Mesenchymal stem cell (in vitro differentiated cells and primary cell): ENCODE measurements around the gene SARDH.
A peak's percentile ranks its signal among the peaks of the same experiment; 100 is the strongest.

ENCODE experiments used
- DNase-seq: peaks from one replicate; pipeline ENCODE4 v3.0.0-alpha.2; 2013
- H2AFZ ChIP-seq: one replicate; pipeline ENCODE4 v1.6.1; 2013; ENCODE audit warnings: low read depth, mild to moderate bottlenecking, control low read depth, inconsistent platforms, low read length, moderate library complexity
- H2AK5ac ChIP-seq: 2 replicates; pipeline ENCODE4 v1.6.1; 2013; ENCODE audit warnings: low read length, moderate library complexity, mild to moderate bottlenecking, inconsistent platforms; ENCODE audit not compliant: severe bottlenecking
- H2BK120ac ChIP-seq: one replicate; pipeline ENCODE4 v1.6.1; 2013; ENCODE audit warnings: low read depth, mild to moderate bottlenecking, inconsistent platforms, low read length, moderate library complexity
- H2BK12ac ChIP-seq, 2 experiments: one replicate each; pipeline ENCODE4 v1.6.1; 2013; ENCODE audit warnings: inconsistent platforms in 2 of 2, low read length in 2 of 2, mild to moderate bottlenecking in 2 of 2, moderate library complexity in 2 of 2, control low read depth in 1 of 2
- H2BK15ac ChIP-seq: one replicate; pipeline ENCODE4 v1.6.1; 2013; ENCODE audit warnings: mild to moderate bottlenecking, low read depth, inconsistent platforms; ENCODE audit not compliant: poor library complexity, severe bottlenecking
- H2BK5ac ChIP-seq: 2 replicates; pipeline ENCODE4 v1.6.1; 2013; ENCODE audit warnings: low read depth, mild to moderate bottlenecking, low read length, control low read depth, inconsistent platforms; ENCODE audit not compliant: poor library complexity, severe bottlenecking
- H3K14ac ChIP-seq, 2 experiments: one replicate each; pipeline ENCODE4 v1.6.1; 2013; ENCODE audit warnings: inconsistent platforms in 2 of 2, low read length in 2 of 2, control low read depth in 1 of 2, mild to moderate bottlenecking in 1 of 2, moderate library complexity in 1 of 2
- H3K18ac ChIP-seq, 2 experiments: one replicate each; pipeline ENCODE4 v1.6.1; 2013; ENCODE audit warnings: inconsistent platforms in 2 of 2, low read length in 2 of 2, control low read depth in 1 of 2, low read depth in 1 of 2, mild to moderate bottlenecking in 1 of 2
- H3K23ac ChIP-seq, 2 experiments: one replicate each; pipeline ENCODE4 v1.6.1; 2013; ENCODE audit warnings: inconsistent platforms in 2 of 2, low read length in 2 of 2, mild to moderate bottlenecking in 2 of 2, moderate library complexity in 2 of 2, control low read depth in 1 of 2
- H3K27ac ChIP-seq: 2 replicates; pipeline ENCODE4 v1.5.1; 2013; ENCODE audit warnings: mild to moderate bottlenecking, moderate library complexity, low read length, control low read depth, inconsistent platforms; ENCODE audit not compliant: poor library complexity, severe bottlenecking
- H3K27me3 ChIP-seq, 2 experiments: 2 replicates each; pipeline versions ENCODE4 v1.6.1 to v1.7.0; 2013; ENCODE audit warnings: low read length in 2 of 2, mild to moderate bottlenecking in 2 of 2, moderate library complexity in 2 of 2, control low read depth in 1 of 2, inconsistent platforms in 1 of 2; ENCODE audit not compliant: control insufficient read depth in 1 of 2, insufficient read depth in 1 of 2
- H3K36me3 ChIP-seq, 2 experiments: 2 replicates each; pipeline versions ENCODE4 v1.6.1 to v1.7.0; 2013; ENCODE audit warnings: low read length in 2 of 2, control low read depth in 1 of 2, inconsistent platforms in 1 of 2, low read depth in 1 of 2, mild to moderate bottlenecking in 1 of 2; ENCODE audit not compliant: insufficient read depth in 2 of 2, control insufficient read depth in 1 of 2
- H3K4ac ChIP-seq, 2 experiments: one replicate each; pipeline ENCODE4 v1.6.1; 2013; ENCODE audit warnings: inconsistent platforms in 2 of 2, low read length in 2 of 2, mild to moderate bottlenecking in 2 of 2, moderate library complexity in 2 of 2, control low read depth in 1 of 2, low read depth in 1 of 2
- H3K4me1 ChIP-seq: 2 replicates; pipeline ENCODE4 v1.6.1; 2013; ENCODE audit warnings: low read depth, low read length, control low read depth; ENCODE audit not compliant: control insufficient read depth, insufficient read depth
- H3K4me2 ChIP-seq: 2 replicates; pipeline ENCODE4 v1.6.1; 2013; ENCODE audit warnings: low read length, mild to moderate bottlenecking, inconsistent platforms; ENCODE audit not compliant: poor library complexity, severe bottlenecking
- H3K4me3 ChIP-seq, 2 experiments: 2 replicates each; pipeline versions ENCODE4 v1.5.1 to v1.7.0; 2013; ENCODE audit warnings: low read length in 2 of 2, mild to moderate bottlenecking in 2 of 2, control low read depth in 1 of 2, low read depth in 1 of 2; ENCODE audit not compliant: insufficient read depth in 1 of 2
- H3K79me1 ChIP-seq: replicated peaks from 2 replicates; pipeline ENCODE4 v1.6.1; 2013; ENCODE audit warnings: mild to moderate bottlenecking, control low read depth, low read length, inconsistent platforms; ENCODE audit not compliant: poor library complexity, severe bottlenecking
- H3K9ac ChIP-seq: 2 replicates; pipeline ENCODE4 v1.7.0; 2013; ENCODE audit warnings: mild to moderate bottlenecking, low read length, moderate library complexity
- H3K9me3 ChIP-seq: 2 replicates; pipeline ENCODE4 v1.7.0; 2013; ENCODE audit warnings: mild to moderate bottlenecking, low read length; ENCODE audit not compliant: control insufficient read depth
- H4K8ac ChIP-seq: one replicate; pipeline ENCODE4 v1.6.1; 2013; ENCODE audit warnings: inconsistent platforms, mild to moderate bottlenecking, low read length, moderate library complexity
- H4K91ac ChIP-seq: one replicate; pipeline ENCODE4 v1.6.1; 2013; ENCODE audit warnings: mild to moderate bottlenecking, low read length, inconsistent platforms
- WGBS: methylation state at CpG from one replicate; pipeline ENCODE4 v1.1.7; 2013; ENCODE audit warnings: mixed read lengths; 5-methylcytosine and 5-hydroxymethylcytosine counted together

SARDH gene

GRCh38 chr9:133700819-133701320 lies 37.3 kb downstream of the SARDH start:
- Histone ChIP-seq H3K79me1 (no peaks in the 10 kb centered on the region), H2AFZ (no peak overlapping the region), H2BK120ac (no peak overlapping the region), H3K9ac (no peak overlapping the region), H3K4me2 (no peak overlapping the region), H3K18ac (peak overlapping the region; percentile 52 to 58), H3K4me3 (no peak overlapping the region), H2BK12ac (peak overlapping the region in 1 of 2 experiments; percentile 56), H2BK15ac (peak overlapping the region; percentile 70), H4K91ac (no peak overlapping the region), H3K27me3 (peaks cover 24 to 25% of the 10 kb centered on the region in 2 experiments), H2AK5ac (no peak overlapping the region), H4K8ac (peak overlapping the region; percentile 24), H3K27ac (no peak overlapping the region), H3K36me3 (peaks cover 0 to 5% of the 10 kb centered on the region in 2 experiments), H3K4ac (peak overlapping the region in 1 of 2 experiments; percentile 39), H2BK5ac (no peak overlapping the region), H3K9me3 (no peaks in the 10 kb centered on the region), H3K23ac (no peak overlapping the region), H3K4me1 (peaks cover 5% of the 10 kb centered on the region), H3K14ac (peak overlapping the region in 1 of 2 experiments; percentile 90)
- no peak for DNase-seq
- WGBS = 68% methylated on average over 4 of the region's 4 CpGs

DNA sequence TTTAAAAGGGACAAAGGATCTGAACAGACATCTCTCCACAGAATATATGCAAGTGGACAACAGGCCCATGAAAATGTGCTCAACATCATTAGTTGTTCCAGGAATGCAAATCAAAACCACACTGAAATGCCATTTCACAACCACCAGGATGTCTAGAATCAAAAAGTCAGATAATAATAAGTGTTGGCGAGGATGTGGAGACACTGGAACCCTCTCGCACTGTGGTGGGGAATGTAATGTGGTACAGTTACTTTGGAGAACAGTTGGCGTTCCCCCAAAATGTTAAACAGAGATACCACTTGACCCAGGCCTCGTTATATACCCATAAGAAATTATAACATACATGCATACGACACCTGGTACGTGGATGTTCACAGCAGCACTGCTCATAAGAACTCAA lies 38.6 kb downstream of the SARDH start:
- Histone ChIP-seq H2AFZ (no peak overlapping the region), H3K4ac (no peak overlapping the region), H4K8ac (no peak overlapping the region), H2BK15ac (no peak overlapping the region), H3K14ac (no peak overlapping the region), H2BK120ac (no peak overlapping the region), H2AK5ac (no peak overlapping the region), H3K79me1 (no peaks in the 10 kb centered on the region), H3K4me2 (no peak overlapping the region), H3K9me3 (no peaks in the 10 kb centered on the region), H3K27ac (no peak overlapping the region), H4K91ac (no peak overlapping the region), H3K27me3 (peaks cover 25 to 27% of the 10 kb centered on the region in 2 experiments), H3K9ac (no peak overlapping the region), H3K36me3 (peaks cover 0 to 5% of the 10 kb centered on the region in 2 experiments), H2BK12ac (no peak overlapping the region), H2BK5ac (no peak overlapping the region), H3K4me1 (peaks cover 5% of the 10 kb centered on the region), H3K4me3 (no peak overlapping the region), H3K18ac (no peak overlapping the region), H3K23ac (no peak overlapping the region)
- 100% methylated on average over 3 of the region's 6 CpGs for WGBS
- no peak for DNase-seq

- Histone ChIP-seq H3K14ac (peak overlapping the region in 1 of 2 experiments; percentile 50), H2AK5ac (no peak overlapping the region), H2BK15ac (no peak overlapping the region), H4K91ac (no peak overlapping the region), H3K9ac (no peak overlapping the region), H3K4me3 (no peak overlapping the region), H3K9me3 (no peaks in the 10 kb centered on the region), H2AFZ (no peak overlapping the region), H3K4ac (no peak overlapping the region), H3K79me1 (no peaks in the 10 kb centered on the region), H2BK12ac (no peak overlapping the region), H3K27ac (no peak overlapping the region), H4K8ac (no peak overlapping the region), H2BK120ac (no peak overlapping the region), H3K23ac (no peak overlapping the region), H3K4me1 (peaks cover 9% of the 10 kb centered on the region), H3K36me3 (no peaks in the 10 kb centered on the region), H3K18ac (no peak overlapping the region), H3K4me2 (no peak overlapping the region), H3K27me3 (peaks cover 8 to 18% of the 10 kb centered on the region in 2 experiments), H2BK5ac (no peak overlapping the region)
- DNase-seq = no peak
- 87% methylated on average over 12 of the region's 12 CpGs for WGBS
These were observed 42.1 kb downstream of the SARDH start for GRCh38 chr9:133696071-133696472.

DNA sequence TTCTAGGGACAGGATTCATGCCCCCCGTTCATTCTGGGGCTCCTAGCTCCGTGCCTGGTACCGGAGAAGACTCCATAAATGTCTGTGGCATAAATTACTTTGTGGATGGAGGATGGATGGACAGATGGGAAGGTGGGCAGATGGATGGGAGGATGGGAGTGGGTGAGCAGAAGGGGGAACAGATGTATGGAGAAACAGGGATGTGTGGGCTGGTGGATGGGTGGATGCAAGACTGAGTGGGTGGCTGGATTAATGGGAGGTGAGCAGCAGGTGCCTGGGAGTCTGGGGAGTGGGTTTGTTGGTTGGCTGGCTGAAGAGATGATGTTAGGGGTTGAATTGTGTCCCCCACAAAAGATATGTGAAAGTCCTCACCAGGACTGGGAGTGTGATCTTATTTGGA lies 43.5 kb downstream of the SARDH start:
- no peak for DNase-seq
- no peak overlapping the region for H3K4me3 ChIP-seq
- H3K23ac ChIP-seq = no peak overlapping the region
- H3K79me1 ChIP-seq = no peaks in the 10 kb centered on the region
- no peak overlapping the region for H3K14ac ChIP-seq
- no peak overlapping the region for H3K18ac ChIP-seq
- no peak overlapping the region for H2BK120ac ChIP-seq
- no peak overlapping the region for H2AK5ac ChIP-seq
- H3K27me3 ChIP-seq = peaks cover 4 to 14% of the 10 kb centered on the region in 2 experiments
- H3K9me3 ChIP-seq = no peaks in the 10 kb centered on the region
- no peak overlapping the region for H3K9ac ChIP-seq
- WGBS = 77% methylated on average over 3 of the region's 3 CpGs
- H2BK15ac ChIP-seq = no peak overlapping the region
- H3K4ac ChIP-seq = no peak overlapping the region
- no peak overlapping the region for H3K27ac ChIP-seq
- no peak overlapping the region for H3K4me2 ChIP-seq
- no peaks in the 10 kb centered on the region for H3K36me3 ChIP-seq
- H2AFZ ChIP-seq = no peak overlapping the region
- H3K4me1 ChIP-seq = peaks cover 10% of the 10 kb centered on the region
- H4K8ac ChIP-seq = no peak overlapping the region
- H2BK5ac ChIP-seq = no peak overlapping the region
- no peak overlapping the region for H2BK12ac ChIP-seq
- H4K91ac ChIP-seq = no peak overlapping the region
